IgD-negative memory B cell (primary cell): Measurements from ENCODE around the gene HIPK4. TPM values are rescaled to one million over a fixed set of nuclear protein-coding genes. Genes with fewer than 3 reads are reported as not detected.

Experiments used
- H3K27ac Mint-ChIP-seq, 3 donors: one replicate each; pipeline ENCODE4 v1.8.0; 2020 to 2022; ENCODE audit warnings: mild to moderate bottlenecking in 3 of 3, mixed read lengths in 3 of 3, moderate library complexity in 1 of 3
- H3K27me3 Mint-ChIP-seq: one replicate; pipeline ENCODE4 v1.8.0; 2021; ENCODE audit warnings: mixed read lengths
- H3K36me3 Mint-ChIP-seq: one replicate; pipeline ENCODE4 v1.8.0; 2020; ENCODE audit warnings: mild to moderate bottlenecking, mixed read lengths
- H3K4me1 Mint-ChIP-seq, 3 donors: one replicate each; pipeline ENCODE4 v1.8.0; 2020 to 2022; ENCODE audit warnings: mixed read lengths in 3 of 3, mild to moderate bottlenecking in 1 of 3
- H3K4me3 Mint-ChIP-seq, 4 donors: one replicate each; pipeline ENCODE4 v1.8.0; 2020 to 2022; ENCODE audit warnings: mild to moderate bottlenecking in 4 of 4, mixed read lengths in 4 of 4, moderate library complexity in 3 of 4
- H3K9me3 Mint-ChIP-seq, 3 donors: one replicate each; pipeline ENCODE4 v1.8.0; 2020 to 2021; ENCODE audit warnings: mixed read lengths in 3 of 3, mild to moderate bottlenecking in 1 of 3
- polyA plus RNA-seq: library from polyadenylated mRNA; unstranded; fragments of 300-500 nt; fragmentation: Illumina TruSeq; gene quantifications from one replicate; pipeline ENCODE4 v1.2.3, GENCODE V29; 2021

HIPK4 gene
- polyA plus RNA-seq, 1 donor from 2014 or later = 0.11 TPM

GRCh38 chr19:40332669-40333068, 57.3 kb downstream of the HIPK4 start:
- Mint-ChIP-seq H3K36me3 (peaks cover 2% of the 10 kb centered on the region), H3K4me1 (peaks cover 0 to 1% (median 0%) of the 10 kb centered on the region in 3 donors), H3K27ac (no peak overlapping the region), H3K4me3 (no peak overlapping the region), H3K27me3 (no peaks in the 10 kb centered on the region), H3K9me3 (no peaks in the 10 kb centered on the region)

DNA sequence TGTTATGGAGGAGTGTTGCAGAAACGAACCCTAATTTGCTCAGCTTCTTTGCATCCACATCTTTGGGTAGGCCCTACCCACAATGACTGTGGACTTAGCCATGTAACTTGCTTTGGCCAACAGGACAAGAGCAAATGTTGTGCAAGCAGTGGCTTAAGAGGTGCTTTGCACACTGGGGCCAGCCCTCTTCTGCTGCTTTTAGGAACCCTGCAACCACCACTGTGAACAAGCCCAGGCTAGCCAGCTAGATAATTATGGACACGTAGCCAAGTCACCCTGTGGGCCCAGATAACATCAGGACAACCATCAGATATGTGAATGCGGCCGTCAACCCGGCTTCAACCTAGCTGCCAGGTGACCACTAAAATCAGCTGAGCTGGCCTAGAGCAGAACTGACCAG, 58.9 kb downstream of the HIPK4 start:
- Mint-ChIP-seq H3K27me3 (no peaks in the 10 kb centered on the region), H3K4me3 (no peak overlapping the region), H3K4me1 (peaks cover 0 to 1% (median 0%) of the 10 kb centered on the region in 3 donors), H3K9me3 (no peaks in the 10 kb centered on the region), H3K27ac (no peak overlapping the region), H3K36me3 (peaks cover 2% of the 10 kb centered on the region)

Other genes starting within 250 kb of the HIPK4 start
- gene MAP3K10, start 198.8 kb downstream of the HIPK4 start, polyA plus RNA-seq = 0.44 TPM
- not detected for gene TTC9B, start 171.8 kb downstream of the HIPK4 start, polyA plus RNA-seq
- gene CCNP, start 163.5 kb downstream of the HIPK4 start, polyA plus RNA-seq = not detected
- 28.1 TPM for gene AKT2, start 104.8 kb downstream of the HIPK4 start, polyA plus RNA-seq
- 8.8 TPM for gene C19orf47, start 41.8 kb downstream of the HIPK4 start, polyA plus RNA-seq
- gene PLD3, start 41.5 kb downstream of the HIPK4 start, polyA plus RNA-seq = 53.5 TPM
- 0.21 TPM for gene PRX, start 23.2 kb upstream of the HIPK4 start, polyA plus RNA-seq
- gene SERTAD1, start 35.8 kb upstream of the HIPK4 start, polyA plus RNA-seq = 13.2 TPM
- 29.2 TPM for gene SERTAD3, start 54.2 kb upstream of the HIPK4 start, polyA plus RNA-seq
- gene BLVRB, start 75.6 kb upstream of the HIPK4 start, polyA plus RNA-seq = 35.9 TPM
- gene SPTBN4, start 76.8 kb upstream of the HIPK4 start, polyA plus RNA-seq = not detected
- 210 TPM for gene SHKBP1, start 186.7 kb upstream of the HIPK4 start, polyA plus RNA-seq
- 22.1 TPM for gene LTBP4, start 211.2 kb upstream of the HIPK4 start, polyA plus RNA-seq